Breast epithelium (tissue), 4 donors: Measurements from ENCODE around the gene CCDC196. TPM values are rescaled to one million over a fixed set of nuclear protein-coding genes. Genes with fewer than 3 reads are reported as not detected.

ENCODE experiments used
- DNase-seq, 2 donors: peaks; one replicate each; pipeline ENCODE4 v3.0.0-alpha.2; 2019; ENCODE audit warnings: low spot score in 2 of 2
- H3K27ac ChIP-seq, 2 donors: fragments of 200-600 bp; sonication (generic) in 1 of 2; one replicate each; pipeline ENCODE4 v1.5.1; 2016 to 2019; ENCODE audit warnings: mild to moderate bottlenecking in 1 of 2
- H3K27me3 ChIP-seq, 2 donors: fragments of 200-600 bp; sonication (generic) in 1 of 2; one replicate each; pipeline versions ENCODE4 v1.5.1 to v1.6.0; 2017 to 2019; ENCODE audit warnings: control low read depth in 1 of 2, mild to moderate bottlenecking in 1 of 2
- H3K36me3 ChIP-seq: fragments of 200-600 bp; one replicate; pipeline ENCODE4 v1.5.1; 2019
- H3K4me1 ChIP-seq, 2 donors: fragments of 200-600 bp; sonication (generic); one replicate each; pipeline ENCODE4 v1.5.1; 2016 to 2019; ENCODE audit warnings: control low read depth in 1 of 2
- H3K4me3 ChIP-seq, 3 donors: fragments of 200-600 bp; sonication (generic); 1 replicate in 2 of 3; 2 replicates in 1 of 3; pipeline ENCODE4 v1.5.1; 2016 to 2019; ENCODE audit warnings: mild to moderate bottlenecking in 3 of 3, moderate library complexity in 2 of 3
- H3K9me3 ChIP-seq, 2 donors: fragments of 200-600 bp; sonication (generic) in 1 of 2; one replicate each; pipeline ENCODE4 v1.5.1; 2016 to 2019; ENCODE audit warnings: control low read depth in 1 of 2
- CTCF ChIP-seq, 3 donors: fragments of 450-650 bp; IDR thresholded peaks; one replicate each; pipeline ENCODE4 v1.5.1; 2016 to 2017; ENCODE audit warnings: antibody characterized with exemption in 3 of 3, mild to moderate bottlenecking in 3 of 3, moderate library complexity in 3 of 3
- POLR2A ChIP-seq: fragments of 450-650 bp; IDR thresholded peaks from one replicate; pipeline ENCODE4 v1.6.1; 2016; ENCODE audit warnings: antibody characterized with exemption, mild to moderate bottlenecking, moderate library complexity
- POLR2AphosphoS5 ChIP-seq, 3 donors: sonication (generic); formaldehyde crosslinking; IDR thresholded peaks; one replicate each; pipeline ENCODE4 v1.6.1; 2017; ENCODE audit warnings: antibody characterized with exemption in 3 of 3
- intact Hi-C: fragments of 100-400 bp; cut with DNase I; formaldehyde crosslinking; loops from one replicate; pipeline ENCODE4 v1.15.1; 2023; ENCODE audit warnings: low total_unique reads
- total RNA-seq, 3 donors: library from RNA; depleted of rRNA; stranded (reverse); fragments of >200 nt; gene quantifications; one replicate each; pipeline ENCODE4 v1.1.0, GENCODE V29; 2016

Gene CCDC196, protein sequence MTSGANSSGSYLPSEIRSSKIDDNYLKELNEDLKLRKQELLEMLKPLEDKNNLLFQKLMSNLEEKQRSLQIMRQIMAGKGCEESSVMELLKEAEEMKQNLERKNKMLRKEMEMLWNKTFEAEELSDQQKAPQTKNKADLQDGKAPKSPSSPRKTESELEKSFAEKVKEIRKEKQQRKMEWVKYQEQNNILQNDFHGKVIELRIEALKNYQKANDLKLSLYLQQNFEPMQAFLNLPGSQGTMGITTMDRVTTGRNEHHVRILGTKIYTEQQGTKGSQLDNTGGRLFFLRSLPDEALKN
- not detected for total RNA-seq

DNA sequence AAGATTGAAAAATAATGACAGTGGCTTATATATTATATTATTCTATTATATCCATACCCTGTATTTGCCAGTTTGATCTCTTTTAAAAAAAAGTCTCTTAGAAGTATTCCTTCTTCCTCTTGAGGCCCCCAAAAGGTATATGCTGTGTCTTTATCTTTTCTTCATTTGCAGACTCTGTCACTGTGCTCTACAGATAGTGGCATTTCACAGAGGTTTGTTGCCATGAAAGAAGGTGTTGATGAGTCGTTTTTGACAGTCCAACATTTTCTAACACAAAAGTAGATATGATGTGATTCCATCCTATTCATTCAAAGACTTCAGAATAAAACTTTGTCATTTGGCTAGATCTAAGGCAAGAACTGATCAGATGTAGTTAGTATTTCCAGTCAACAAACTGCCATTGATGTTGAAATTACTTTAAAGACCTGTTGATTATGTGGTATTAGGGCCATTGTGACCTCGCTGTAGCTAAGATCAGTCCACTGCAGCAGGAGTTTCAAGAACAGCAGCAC, at the start of gene CCDC196:
Gene CCDC196 (plus strand): TSS at position 462 of the 512 bp plus-strand sequence. CDS start 132 bp downstream, outside the sequence.
- no peaks in the 10 kb centered on the region for H3K36me3 ChIP-seq
- H3K4me1 ChIP-seq: no peaks in the 10 kb centered on the region
- no peak within 1 kb of the TSS for H3K4me3 ChIP-seq
- no peaks in the 10 kb centered on the region for H3K27me3 ChIP-seq
- no peak for TF ChIP-seq POLR2A
- TF ChIP-seq POLR2AphosphoS5 (IDR thresholded peaks at IDR 0.05): no peak
- no peak for TF ChIP-seq CTCF (IDR thresholded peaks at IDR 0.05)
- no peak within 1 kb of the TSS for H3K27ac ChIP-seq
- no peak for DNase-seq
- H3K9me3 ChIP-seq: no peaks in the 10 kb centered on the region
- intact Hi-C loops: no loop called here

DNA sequence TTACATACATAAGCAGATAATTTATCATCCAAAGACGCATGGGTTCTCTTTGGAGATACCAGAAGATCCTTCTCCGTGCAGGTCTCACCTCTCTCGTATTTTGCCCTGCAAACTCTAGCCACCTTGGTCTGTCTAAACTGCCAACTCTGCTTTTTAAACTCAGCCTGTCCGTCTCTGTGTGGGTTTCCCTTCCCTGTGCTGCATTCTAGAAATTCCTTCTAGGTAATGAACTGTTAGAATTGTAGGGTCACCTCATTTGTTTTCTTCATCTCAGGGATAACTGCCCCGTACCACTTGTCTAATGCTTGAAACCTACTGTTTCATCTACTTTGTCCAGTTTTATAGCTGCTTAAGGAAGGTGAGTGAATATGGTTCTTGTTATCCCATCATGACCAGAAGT, 45.4 kb upstream of the CCDC196 start:
- no peaks in the 10 kb centered on the region for H3K36me3 ChIP-seq
- intact Hi-C loops: no loop called here
- H3K9me3 ChIP-seq: peaks cover 0 to 27% of the 10 kb centered on the region in 2 donors
- TF ChIP-seq POLR2AphosphoS5 (IDR thresholded peaks at IDR 0.05) (no peak), CTCF (IDR thresholded peaks at IDR 0.05) (no peak), POLR2A (no peak)
- no peak overlapping the region for H3K27ac ChIP-seq
- DNase-seq: no peak
- H3K4me1 ChIP-seq: no peaks in the 10 kb centered on the region
- H3K4me3 ChIP-seq: no peak overlapping the region
- H3K27me3 ChIP-seq: no peaks in the 10 kb centered on the region

DNA sequence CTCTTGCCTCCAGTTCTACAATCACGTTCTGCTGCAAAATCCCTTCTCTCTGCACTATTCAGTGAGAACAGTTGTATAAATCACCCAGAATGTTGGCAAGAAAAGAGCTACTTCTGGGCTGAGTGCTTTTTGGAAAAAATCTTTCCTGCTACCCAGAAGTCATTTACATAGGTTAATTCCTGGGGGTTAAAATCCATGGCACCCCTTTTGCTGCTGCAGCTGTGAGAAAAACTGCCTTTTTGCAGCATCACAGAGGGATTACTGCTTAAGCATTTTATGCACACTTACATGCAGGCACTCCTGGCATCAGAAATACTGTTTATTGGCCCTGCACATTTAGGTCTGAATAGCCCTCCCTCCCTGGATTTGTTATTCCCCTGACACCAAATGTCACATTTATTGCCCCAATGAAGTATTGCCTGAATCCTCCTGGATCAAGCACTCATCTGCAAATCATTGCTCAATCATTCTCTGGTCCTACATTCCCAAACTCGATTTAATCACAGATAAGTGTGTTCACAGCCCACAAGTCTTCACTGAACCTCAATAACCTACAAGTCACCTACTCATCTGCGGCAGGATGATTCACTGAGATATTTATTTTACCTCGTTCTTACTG, 43.1 kb upstream of the CCDC196 start:
- intact Hi-C loops: no loop called here
- H3K9me3 ChIP-seq: peaks cover 0 to 27% of the 10 kb centered on the region in 2 donors

GRCh38 chr14:66443785-66444184, 42.4 kb upstream of the CCDC196 start:
- no peaks in the 10 kb centered on the region for H3K4me1 ChIP-seq
- no peak for DNase-seq
- H3K27ac ChIP-seq: no peak overlapping the region
- no peak overlapping the region for H3K4me3 ChIP-seq
- H3K27me3 ChIP-seq: no peaks in the 10 kb centered on the region
- intact Hi-C loops: no loop called here
- peaks cover 0 to 22% of the 10 kb centered on the region in 2 donors for H3K9me3 ChIP-seq
- TF ChIP-seq POLR2A (no peak), POLR2AphosphoS5 (IDR thresholded peaks at IDR 0.05) (no peak), CTCF (IDR thresholded peaks at IDR 0.05) (no peak)
- H3K36me3 ChIP-seq: no peaks in the 10 kb centered on the region

More for the DNA sequence above, 43.1 kb upstream of the CCDC196 start:
- no peaks in the 10 kb centered on the region for H3K27me3 ChIP-seq
- no peak overlapping the region for H3K4me3 ChIP-seq
- no peak for TF ChIP-seq CTCF (IDR thresholded peaks at IDR 0.05)
- no peak for TF ChIP-seq POLR2A
- TF ChIP-seq POLR2AphosphoS5 (IDR thresholded peaks at IDR 0.05): no peak
- no peaks in the 10 kb centered on the region for H3K4me1 ChIP-seq
- no peak overlapping the region for H3K27ac ChIP-seq
- DNase-seq: no peak
- no peaks in the 10 kb centered on the region for H3K36me3 ChIP-seq

GRCh38 chr14:66444271-66444927, 41.8 kb upstream of the CCDC196 start:
- Histone ChIP-seq H3K9me3 (peaks cover 0 to 16% of the 10 kb centered on the region in 2 donors), H3K4me3 (no peak overlapping the region), H3K36me3 (no peaks in the 10 kb centered on the region), H3K4me1 (no peaks in the 10 kb centered on the region), H3K27ac (no peak overlapping the region), H3K27me3 (no peaks in the 10 kb centered on the region)
- intact Hi-C loops: no loop called here
- no peak for DNase-seq
- no peak for TF ChIP-seq CTCF (IDR thresholded peaks at IDR 0.05)
- TF ChIP-seq POLR2AphosphoS5 (IDR thresholded peaks at IDR 0.05): peak in 1 of 3 donors; percentile 19
- TF ChIP-seq POLR2A: no peak
